OCI-LY3 (cell line): ENCODE data around the gene KCNK7.
"Not testable (repeated sequence)": the region's sequence is repeated elsewhere in the genome, so short reads cannot be mapped to it uniquely, and the experiment has no call there.

Source experiments
- H2AFZ ChIP-seq: fragments of 200-600, 300-600 bp; shearing (Covaris generic); 2 replicates; pipeline ENCODE4 v1.6.0; 2014; ENCODE audit warnings: antibody characterized with exemption, low read depth, low read length
- H3K27ac ChIP-seq: fragments of 200-600, 300-600 bp; sonication (generic); 2 replicates; pipeline ENCODE4 v1.5.1; 2014; ENCODE audit warnings: mild to moderate bottlenecking, low read length, moderate library complexity, mixed read lengths
- H3K27me3 ChIP-seq: fragments of 200-600, 300-600 bp; sonication (generic); 2 replicates; pipeline ENCODE4 v1.6.1; 2014; ENCODE audit warnings: low read depth, low read length, mixed read lengths
- H3K36me3 ChIP-seq: fragments of 200-600, 300-600 bp; sonication (generic); replicated peaks from 2 replicates; pipeline ENCODE3; 2014; ENCODE audit warnings: low read depth, low read length, mixed read lengths
- H3K4me1 ChIP-seq: fragments of 300-600, 200-600 bp; sonication (generic); 2 replicates; pipeline ENCODE4 v1.6.1; 2014; ENCODE audit warnings: low read length, mixed read lengths
- H3K4me2 ChIP-seq: fragments of 200-600, 300-600 bp; sonication (generic); 2 replicates; pipeline ENCODE4 v1.6.1; 2014; ENCODE audit warnings: low read length, mixed read lengths
- H3K4me3 ChIP-seq: fragments of 300-600, 200-600 bp; sonication (generic); 2 replicates; pipeline ENCODE4 v1.5.1; 2014; ENCODE audit warnings: antibody characterized with exemption, mild to moderate bottlenecking, low read length, moderate library complexity
- H3K79me2 ChIP-seq: fragments of 300-600, 200-600 bp; shearing (Covaris generic); 2 replicates; pipeline ENCODE4 v1.6.1; 2014; ENCODE audit warnings: mild to moderate bottlenecking, low read length, mixed read lengths
- H3K9ac ChIP-seq: fragments of 300-600, 200-600 bp; shearing (Covaris generic); 2 replicates; pipeline ENCODE4 v1.6.0; 2014; ENCODE audit warnings: mild to moderate bottlenecking, low read length, moderate library complexity
- H3K9me3 ChIP-seq: fragments of 200-600, 300-600 bp; shearing (Covaris generic); 2 replicates; pipeline ENCODE4 v1.6.1; 2014; ENCODE audit warnings: low read length, mixed read lengths; ENCODE audit not compliant: insufficient read depth
- H4K20me1 ChIP-seq: fragments of 200-600, 300-600 bp; sonication (generic); 2 replicates; pipeline ENCODE4 v1.6.1; 2016; ENCODE audit warnings: low read length, mixed read lengths; ENCODE audit not compliant: insufficient read depth
- CTCF ChIP-seq: fragments of 200-600, 300-600 bp; sonication (generic); IDR thresholded peaks from 2 replicates; pipeline ENCODE4 v1.5.1; 2014; ENCODE audit warnings: antibody characterized with exemption, low read length, low read depth
- EZH2phosphoT487 ChIP-seq: fragments of 200-600 bp; shearing (Covaris generic); IDR thresholded peaks from 2 replicates; pipeline ENCODE4 v1.6.1; 2018; ENCODE audit warnings: antibody characterized with exemption, mixed run types, low read depth

The KCNK7 gene

DNA sequence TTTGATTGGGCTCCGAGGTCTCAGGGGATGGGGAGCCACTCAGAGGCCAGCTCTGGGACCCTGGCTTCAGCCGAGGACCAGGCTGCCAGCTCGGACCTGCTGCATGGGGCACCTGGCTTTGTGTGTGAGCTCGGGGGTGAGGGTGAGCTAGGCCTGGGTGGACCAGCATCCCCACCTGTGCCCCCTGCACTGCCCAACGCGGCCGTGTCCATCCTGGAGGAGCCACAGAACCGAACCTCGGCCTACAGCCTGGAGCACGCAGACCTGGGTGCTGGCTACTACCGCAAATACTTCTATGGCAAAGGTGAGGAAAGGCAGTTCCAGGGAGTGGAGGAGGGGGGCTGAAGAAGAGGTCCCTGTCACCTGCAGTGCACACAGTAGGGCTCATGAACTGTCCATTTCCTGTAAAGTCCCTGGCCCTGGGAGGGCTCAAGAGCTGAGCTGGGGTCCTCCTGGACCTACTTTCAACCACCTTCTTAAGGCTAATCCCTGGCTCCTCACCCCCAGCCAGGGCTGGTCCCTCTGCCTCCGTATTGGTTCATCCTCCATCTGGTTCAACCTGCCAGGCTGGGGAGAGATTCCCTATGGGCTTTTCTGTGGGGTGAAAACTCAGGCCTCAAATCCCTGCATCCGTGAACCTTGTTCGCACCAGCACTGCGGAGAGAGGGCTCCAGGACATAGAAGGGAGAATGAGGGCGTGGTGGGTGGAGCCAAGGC, 45.9 kb upstream of the KCNK7 start:
- Histone ChIP-seq H3K36me3 (peaks cover 52% of the 10 kb centered on the region), H3K4me1 (peaks cover 32% of the 10 kb centered on the region), H3K27me3 (no peaks in the 10 kb centered on the region), H2AFZ (no peak overlapping the region), H3K27ac (no peak overlapping the region), H3K4me2 (no peak overlapping the region), H3K79me2 (peaks cover 27% of the 10 kb centered on the region), H3K9me3 (no peaks in the 10 kb centered on the region), H3K9ac (no peak overlapping the region), H4K20me1 (no peaks in the 10 kb centered on the region), H3K4me3 (no peak overlapping the region)
- no peak for TF ChIP-seq EZH2phosphoT487
- no peak for TF ChIP-seq CTCF

- Histone ChIP-seq H2AFZ (no peak overlapping the region), H3K4me3 (peak overlapping the region; percentile 85), H3K27me3 (no peaks in the 10 kb centered on the region), H3K9ac (peak overlapping the region; percentile 73), H3K36me3 (peaks cover 49% of the 10 kb centered on the region), H3K4me1 (peaks cover 32% of the 10 kb centered on the region), H4K20me1 (no peaks in the 10 kb centered on the region), H3K27ac (peak overlapping the region; percentile 77), H3K79me2 (peaks cover 27% of the 10 kb centered on the region), H3K4me2 (peak overlapping the region; percentile 94), H3K9me3 (no peaks in the 10 kb centered on the region)
- no peak for TF ChIP-seq CTCF
- no peak for TF ChIP-seq EZH2phosphoT487
Measured at GRCh38 chr11:65640483-65641296, 45.1 kb upstream of the KCNK7 start.

GRCh38 chr11:65639623-65640482, 44.3 kb upstream of the KCNK7 start:
- Histone ChIP-seq H3K9ac (peak overlapping the region; percentile 73), H4K20me1 (no peaks in the 10 kb centered on the region), H3K79me2 (peaks cover 27% of the 10 kb centered on the region), H3K4me2 (peak overlapping the region; percentile 94), H3K27me3 (no peaks in the 10 kb centered on the region), H3K9me3 (no peaks in the 10 kb centered on the region), H2AFZ (no peak overlapping the region), H3K36me3 (peaks cover 42% of the 10 kb centered on the region), H3K4me3 (peak overlapping the region; percentile 85), H3K4me1 (peaks cover 32% of the 10 kb centered on the region), H3K27ac (peak overlapping the region; percentile 77)
- TF ChIP-seq EZH2phosphoT487 (no peak), CTCF (no peak)

DNA sequence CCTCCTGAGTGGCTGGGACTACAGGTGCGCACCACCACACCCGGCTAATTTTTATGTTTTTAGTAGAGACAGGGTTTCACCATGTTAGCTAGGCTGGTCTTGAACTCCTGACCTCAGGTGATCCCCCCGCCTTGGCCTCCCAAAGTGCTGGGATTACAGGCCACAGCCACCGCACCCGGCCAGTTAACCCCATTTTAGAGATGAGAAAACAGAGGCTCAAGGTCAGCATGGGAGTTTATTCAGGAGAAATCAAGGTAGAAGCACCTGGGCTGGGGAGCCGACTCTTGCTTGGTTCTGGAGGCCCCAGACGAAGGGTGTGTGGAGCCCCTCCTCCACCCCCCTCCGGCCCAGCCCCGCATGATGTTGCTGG, 43.6 kb upstream of the KCNK7 start:
- not testable (repeated sequence) for H2AFZ ChIP-seq, H3K27me3 ChIP-seq, H4K20me1 ChIP-seq, H3K9me3 ChIP-seq
- peak overlapping the region; percentile 85 for H3K4me3 ChIP-seq
- peak overlapping the region; percentile 94 for H3K4me2 ChIP-seq
- peaks cover 32% of the 10 kb centered on the region for H3K4me1 ChIP-seq
- peaks cover 27% of the 10 kb centered on the region for H3K79me2 ChIP-seq
- peak overlapping the region; percentile 77 for H3K27ac ChIP-seq
- H3K9ac ChIP-seq: peak overlapping the region; percentile 73; the same call in 1 of the 2 replicates
- peaks cover 45% of the 10 kb centered on the region for H3K36me3 ChIP-seq
